NCI-H526 treated with DMSO at 0.1 percent for 48 hours (cell line): ENCODE results near the gene MYL7.
A peak's percentile ranks its signal among the peaks of the same experiment; 100 is the strongest.

Experiments
- DNase-seq: peaks from one replicate; lab custom pipeline; 2025; lab: John Stamatoyannopoulos, UW

Gene MYL7

DNA sequence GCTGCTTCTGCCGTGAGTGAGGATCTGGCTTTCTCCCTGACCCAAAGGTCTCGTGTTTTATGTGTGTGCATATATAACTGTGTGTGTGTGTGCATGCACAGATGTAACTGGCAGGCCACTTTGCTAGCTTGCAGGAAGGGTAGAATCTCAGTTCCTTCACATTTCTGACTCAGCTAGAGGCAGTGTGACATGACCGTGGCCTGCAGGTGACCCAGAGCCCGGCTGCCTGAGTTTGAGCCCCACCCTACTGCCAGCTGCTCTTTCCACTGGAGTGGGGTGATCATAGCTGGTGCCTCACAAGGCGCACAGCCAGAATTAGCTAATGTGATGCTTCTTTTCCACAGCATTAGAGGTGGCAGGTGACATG, 9.3 kb upstream of the MYL7 start:
- DNase-seq, result no peak

DNA sequence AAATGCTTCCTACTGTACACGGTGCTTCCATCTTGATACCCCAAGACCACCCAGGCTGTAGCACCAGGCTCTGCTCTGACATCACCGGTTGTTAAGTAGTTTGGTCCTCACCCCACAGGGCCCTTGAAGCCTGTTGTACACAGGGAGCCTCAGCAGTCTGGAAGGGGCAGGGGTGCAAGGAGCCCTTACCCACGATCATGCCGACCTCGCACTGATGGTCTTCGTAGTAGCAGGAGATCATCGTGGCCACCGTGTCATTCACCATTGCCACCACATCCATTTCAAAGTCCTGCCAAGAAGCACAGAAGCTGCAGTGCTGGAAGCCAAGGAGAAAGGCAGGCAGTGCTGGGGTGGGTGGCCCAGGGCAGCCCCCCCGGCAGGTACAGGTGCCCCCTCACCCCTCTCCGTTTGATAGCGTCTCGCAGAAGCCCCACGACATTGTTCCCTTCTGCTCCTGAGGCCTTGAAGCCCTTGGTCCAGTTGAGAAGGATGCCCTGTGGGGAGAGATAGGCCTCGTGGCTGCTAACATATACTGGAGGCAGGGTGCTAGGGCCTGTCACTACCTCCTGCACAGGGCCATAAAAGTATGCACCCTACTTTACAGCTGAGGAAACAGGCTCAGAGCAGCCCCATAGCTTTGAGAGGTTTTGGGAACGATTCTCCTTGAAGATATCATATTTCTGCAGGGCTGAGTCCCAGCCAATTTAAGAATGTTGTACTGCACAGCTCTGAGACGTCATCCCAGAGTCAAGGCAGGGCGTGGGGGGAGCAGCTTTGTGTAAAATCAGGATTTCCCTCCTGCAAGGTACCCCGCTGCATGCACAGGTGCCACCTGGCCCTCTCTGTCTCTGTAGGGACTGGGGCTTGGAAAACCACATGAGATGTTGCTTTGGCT, 8.7 kb upstream of the MYL7 start:
- no peak for DNase-seq

DNA sequence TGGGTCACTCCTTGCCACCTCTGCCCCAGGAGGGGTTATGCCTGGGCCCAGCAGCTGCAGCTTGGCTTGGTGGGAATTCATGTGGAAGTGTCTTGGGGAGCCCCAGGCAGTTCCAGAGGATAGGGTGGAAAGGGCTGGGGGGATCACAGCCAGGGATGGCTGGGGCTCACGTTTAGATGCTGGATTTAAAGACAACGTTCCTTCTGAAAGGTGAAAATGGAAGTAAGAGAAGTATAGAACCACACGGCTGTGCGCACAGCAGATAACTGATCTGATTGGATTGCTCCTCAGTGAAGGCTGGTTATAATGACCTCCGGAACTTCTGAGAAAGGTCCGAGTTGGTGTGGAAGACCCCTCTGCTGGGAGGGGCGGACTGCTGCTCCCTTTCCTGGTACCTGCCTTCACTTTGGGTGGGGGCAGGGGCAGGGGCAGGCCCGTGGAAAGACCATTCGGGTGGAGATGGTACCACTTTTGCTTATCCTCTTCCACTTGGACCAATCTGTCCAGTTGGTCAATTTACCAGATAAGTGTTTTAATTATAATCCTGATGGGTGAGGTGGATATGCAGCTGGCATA, 7.9 kb upstream of the MYL7 start:
- no peak for DNase-seq

DNA sequence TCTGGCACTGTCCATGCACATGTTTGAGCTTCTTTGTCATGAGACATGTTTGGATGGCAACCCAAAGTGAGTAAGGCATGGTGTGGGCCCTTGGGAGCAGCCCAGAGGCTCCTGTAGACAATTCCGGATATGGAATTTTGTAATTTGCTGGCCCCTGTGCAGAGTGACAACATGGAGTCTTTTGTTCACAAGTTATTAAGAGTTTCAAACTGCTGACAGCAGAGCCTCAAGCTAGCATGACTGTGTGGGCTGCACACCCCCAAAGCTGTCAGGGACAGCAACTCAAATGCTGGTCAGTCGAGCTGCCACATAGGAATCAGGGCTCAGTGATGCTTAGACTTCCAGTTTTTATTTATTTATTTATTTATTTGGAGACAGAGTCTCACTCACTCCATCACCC, 7.0 kb upstream of the MYL7 start:
- DNase-seq, result no peak

DNA sequence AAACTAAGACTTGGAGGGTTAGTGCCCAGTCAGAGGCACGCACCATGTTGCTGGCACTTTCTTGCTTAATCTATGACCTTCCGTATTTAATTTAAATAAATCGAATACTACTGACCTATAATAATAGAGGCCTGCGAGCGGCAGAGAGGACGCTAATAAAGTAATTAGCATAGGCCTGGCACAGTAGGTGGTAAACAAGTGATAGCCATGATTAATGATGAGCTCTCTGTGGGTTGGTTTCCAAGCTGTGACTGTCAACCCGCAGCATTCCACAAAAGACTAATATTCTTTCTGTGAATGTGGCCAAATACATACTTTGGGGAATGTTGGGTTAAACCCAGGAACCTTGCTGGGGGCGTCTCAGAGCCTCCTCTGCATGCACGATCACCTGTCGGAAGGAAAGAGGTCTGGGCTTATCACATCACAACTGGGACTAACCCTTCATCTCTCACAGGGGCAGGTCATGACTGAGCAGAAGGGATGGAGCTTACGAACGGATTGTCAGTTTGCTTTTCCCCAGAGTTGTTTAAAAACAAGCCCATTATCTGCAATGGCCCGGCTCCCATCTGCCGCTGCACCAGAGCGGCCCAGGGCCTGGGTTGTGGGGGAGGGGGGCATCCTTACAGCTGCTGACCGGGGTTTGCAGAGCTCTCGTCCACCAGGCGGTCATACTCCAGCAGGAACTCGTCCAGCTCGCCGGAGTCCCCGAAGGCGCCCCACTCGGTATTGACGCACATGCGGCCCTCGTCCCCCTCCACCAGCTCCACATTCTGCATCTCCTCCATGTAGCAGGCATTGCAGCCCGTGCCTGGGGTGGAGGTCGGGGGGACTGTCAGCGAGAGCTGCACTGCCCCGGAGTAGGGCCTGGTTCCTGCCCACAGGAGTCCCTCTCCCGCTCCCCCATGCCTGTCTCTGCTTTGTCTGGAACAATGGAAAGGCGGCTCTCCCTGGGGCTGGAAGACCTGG, 6.2 kb upstream of the MYL7 start:
- DNase-seq, result no peak

DNA sequence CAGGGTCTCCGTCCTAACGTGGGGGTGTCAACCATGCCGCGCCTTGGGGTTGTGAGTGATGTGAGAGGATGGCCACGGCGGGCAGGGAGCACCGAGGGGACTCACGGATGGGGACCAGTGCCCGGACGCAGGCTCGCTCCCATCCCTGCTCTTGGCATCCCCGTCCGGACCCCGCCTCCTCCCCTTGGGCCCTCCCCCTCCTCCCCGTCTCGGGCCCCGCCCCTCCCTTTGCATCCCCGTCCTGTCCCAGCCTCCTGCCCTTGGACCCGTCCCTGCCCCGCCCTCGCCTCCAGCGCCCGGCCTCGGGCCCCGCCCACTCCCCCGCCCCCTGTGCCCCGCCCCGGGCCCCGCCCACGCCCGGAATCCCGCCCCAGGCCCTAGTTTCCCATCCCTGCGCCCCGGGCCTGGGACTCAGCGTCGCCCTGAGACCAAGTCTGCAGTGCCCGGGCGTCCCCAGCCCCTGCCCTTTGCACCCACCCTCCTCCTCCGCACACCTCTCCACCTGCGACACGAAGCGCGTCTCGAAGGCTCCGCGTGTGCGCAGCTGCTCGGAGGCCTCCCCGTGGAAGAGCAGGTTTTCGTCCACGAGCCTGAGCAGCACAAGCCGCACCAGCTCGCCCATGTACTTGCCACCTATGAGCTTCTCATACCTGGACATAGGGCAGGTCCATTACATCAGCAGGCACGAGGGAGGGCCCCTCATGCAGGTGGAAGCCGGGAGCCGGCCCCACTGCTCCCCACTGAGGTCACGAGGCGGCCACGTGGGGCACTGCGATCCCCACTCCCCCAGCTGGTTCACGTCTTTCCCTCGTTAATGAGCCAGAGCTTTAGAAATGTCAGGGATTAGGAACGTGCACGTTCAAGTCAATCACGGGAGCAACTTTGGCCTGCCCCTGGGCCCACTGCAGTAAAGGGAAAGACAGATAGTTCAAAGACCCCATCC, 5.1 kb upstream of the MYL7 start:
- peak; percentile 26 for DNase-seq

DNA sequence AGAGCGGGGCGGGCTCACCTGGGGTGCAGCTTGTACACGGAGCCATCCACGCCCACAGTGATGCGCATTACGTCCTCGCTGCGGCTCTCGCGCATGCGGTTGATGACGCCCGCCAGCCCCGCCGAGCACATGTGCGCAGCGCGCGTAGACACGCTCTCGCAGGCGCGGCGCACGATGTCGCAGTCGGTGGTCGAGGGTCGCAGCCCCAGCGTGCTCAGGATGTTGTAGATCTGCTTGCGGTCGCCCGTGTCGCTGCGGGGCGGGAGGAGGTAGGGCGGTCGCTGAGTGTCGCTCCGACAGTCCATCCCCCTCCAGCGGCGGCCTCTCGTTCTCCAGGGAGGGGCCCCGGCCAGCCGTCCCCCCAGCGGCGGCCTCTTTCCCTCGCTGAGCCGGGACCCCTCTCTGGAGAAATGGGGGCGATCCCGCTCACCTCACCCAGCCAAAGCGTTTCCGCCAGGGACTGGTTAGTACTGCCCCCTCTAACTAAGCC, 4.4 kb upstream of the MYL7 start:
- no peak for DNase-seq

DNA sequence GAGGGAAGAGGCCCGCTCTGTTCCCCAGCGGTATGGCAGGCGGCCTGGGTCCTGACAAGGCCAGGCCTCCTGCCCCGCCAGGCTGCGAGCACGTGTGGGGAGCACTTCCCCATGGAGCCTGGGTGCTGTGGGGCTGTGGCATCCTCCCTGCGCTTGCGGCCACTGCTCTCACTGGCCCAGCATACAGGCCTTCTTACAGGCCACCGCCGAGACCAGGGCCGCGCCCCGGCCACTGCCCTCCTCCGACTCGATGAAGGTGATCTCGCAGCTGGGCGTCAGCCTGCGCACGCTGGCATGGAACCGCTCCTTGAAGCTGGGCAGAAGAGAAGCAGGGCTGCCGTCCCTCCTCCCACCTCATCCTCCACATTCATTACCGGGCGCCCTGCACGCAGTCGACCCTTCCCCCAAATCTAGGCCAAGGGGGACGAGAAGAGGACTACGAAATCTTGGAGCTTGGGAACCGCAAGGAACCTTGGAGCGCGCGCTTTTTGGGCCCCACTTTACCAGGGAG, 3.9 kb upstream of the MYL7 start:
- DNase-seq, result no peak

DNA sequence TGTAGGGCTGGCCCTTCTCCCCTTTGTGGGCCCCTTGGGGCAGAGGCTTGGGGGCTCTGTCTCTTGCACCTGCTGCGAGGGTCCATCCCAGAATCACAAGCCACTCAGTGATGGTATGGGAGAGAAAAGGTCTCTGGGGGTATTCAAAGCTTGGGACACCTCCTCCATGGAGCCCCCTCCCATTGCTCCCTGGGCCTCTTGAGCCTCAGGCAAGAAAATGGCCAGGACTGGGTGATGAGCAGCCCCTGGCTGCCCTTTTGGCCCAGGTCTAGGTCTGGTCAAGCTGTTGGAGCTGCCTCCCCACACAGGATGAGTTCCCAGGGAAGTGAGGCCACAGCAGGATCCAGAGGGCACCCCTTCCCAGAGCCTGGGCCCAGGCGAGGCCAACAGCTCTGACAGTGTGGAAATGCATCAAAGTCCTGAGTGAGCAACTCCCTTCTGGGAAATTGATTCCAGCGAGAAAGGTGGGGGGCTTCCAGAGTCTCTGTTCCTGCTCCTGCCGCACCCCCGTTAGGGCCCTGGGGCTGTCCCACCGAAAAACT, 3.4 kb upstream of the MYL7 start:
- no peak for DNase-seq

DNA sequence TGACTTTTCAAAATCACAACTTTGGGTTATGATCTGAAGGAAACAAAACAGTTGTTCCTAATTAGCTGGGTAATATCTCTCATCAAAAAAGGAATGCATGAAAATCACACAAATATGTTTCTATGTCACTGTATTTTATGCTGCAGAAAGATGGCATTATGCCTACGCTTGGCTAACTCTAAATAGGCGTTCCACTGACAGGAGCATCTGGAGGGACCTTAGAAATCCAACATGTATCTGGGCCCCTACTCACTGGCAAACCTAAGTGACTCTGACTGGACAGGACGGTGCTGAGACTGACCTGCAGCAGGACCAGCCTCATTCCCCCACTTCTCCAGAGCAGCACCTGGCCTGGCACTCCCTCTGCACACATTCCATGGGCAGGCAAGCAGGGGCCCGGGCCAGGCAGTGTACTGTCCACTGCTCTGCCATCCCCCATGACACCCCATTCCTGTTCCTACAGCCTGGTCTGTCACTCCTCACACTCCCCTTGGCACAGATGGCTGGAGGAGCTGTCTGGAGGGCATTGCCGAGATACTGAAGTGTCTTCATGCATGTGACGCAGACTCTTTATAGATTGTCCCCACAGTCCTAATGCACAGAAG, 2.6 kb upstream of the MYL7 start:
- DNase-seq, result no peak

DNA sequence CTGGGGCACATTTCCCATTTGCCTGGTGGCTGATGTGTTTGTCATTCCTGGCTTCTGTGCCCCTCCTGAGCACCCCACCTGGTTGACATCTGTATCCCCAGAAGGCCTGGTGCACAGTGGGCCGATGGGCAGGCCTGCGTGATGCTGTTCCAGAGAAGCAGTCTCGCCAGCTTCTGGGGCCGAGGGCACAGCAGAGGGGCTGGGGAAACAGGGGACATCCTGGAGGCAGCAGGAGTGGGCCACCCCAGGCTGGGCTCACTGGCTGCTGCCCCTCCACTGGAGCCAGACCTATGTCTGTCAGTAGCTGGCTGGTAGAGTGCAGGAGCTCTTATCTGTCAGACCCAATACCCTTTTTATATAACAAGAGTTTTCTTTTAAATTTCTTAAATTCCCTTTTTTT, 896 bp upstream of the MYL7 start:
- DNase-seq, result no peak

DNA sequence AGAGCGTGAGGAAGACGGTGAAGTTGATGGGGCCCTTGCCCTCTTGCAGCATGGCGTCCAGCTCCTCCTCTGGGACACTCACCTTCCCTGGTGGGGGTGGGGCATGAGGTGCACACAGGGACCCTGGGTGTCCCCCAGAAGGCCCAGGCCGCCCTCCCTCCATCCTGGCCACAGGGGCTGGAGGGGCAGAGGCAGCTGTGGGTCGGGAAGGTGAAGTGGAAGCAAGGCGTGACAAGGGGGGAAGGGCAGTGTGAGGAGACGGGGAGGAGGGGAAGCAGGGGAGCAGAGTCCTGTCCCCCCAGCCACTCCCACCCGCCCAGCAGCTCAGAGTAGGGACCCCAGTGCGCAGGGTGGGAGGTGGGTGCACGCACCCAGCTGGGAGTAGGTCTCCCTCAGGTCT, 791 bp downstream of the MYL7 start:
- DNase-seq, result no peak

DNA sequence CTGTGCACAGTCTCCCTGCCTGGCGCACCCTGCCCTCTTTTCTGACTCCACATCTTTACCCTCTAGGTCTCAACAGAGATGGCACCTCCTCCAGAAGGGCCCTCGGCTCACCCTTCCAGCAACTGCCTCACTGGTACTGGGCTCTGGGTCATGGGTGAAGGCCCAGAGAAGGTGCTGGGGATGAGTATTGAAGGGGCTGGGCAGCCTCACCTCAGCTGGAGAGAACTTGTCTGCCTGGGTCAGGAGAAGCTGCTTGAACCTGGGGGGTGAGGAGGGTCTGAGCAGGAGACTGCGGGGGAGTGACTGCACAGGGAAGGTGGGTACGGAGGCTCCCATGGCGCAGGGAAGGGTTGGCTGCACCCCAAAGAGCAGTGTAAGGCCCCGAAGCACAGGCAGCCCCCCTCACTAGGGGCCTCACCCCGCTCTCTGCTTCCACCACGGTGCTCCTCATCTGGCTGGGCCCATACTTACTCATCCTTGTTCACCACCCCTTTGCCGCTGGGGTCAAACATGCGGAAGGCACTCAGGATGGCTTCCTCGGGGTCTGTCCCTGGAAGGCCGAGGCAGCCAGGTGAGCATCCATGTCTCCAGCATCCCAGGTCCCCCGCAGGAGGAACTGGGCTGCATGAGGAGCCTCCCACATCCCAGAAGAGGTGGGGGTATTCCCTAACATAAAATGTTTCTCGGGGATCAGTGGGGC, 1.7 kb downstream of the MYL7 start:
- DNase-seq, result no peak

DNA sequence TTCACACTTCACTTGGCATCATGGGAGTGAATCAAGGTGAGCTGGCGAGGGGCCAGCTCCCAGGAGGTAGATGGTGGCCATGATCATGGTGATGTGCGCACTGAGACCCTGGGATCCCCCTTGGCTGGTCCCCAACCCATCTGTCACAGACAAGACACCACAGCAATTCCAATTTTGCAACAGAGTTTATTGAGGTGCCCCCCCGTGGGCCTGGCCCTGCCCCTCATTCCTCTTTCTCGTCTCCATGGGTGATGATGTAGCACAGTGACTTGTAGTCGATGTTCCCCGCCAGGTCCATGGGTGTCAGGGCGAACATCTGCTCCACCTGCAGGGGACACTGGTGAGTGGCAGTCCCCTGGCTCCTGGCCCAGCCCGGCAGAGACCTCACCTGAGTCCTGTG, 2.4 kb downstream of the MYL7 start:
- DNase-seq, result no peak

DNA sequence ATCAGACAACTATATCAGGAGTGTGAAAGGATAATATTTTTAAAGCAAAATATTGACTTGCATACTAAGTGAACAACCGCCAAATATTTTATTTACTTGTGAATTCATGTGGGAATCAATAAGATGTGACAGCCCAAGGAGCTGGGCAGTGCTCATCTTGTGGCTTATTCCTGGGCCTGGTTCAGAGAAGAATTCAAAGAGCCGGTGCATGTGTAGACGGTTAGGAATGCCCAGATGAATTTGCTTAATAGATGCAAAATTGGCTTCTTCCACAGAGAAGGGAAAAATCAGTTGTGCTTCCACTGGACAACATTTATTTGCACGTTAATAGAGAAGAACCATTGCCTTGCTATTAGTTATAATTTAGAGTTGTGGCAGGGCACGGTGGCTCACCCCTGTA, 4.4 kb downstream of the MYL7 start:
- DNase-seq, result peak; percentile 82

DNA sequence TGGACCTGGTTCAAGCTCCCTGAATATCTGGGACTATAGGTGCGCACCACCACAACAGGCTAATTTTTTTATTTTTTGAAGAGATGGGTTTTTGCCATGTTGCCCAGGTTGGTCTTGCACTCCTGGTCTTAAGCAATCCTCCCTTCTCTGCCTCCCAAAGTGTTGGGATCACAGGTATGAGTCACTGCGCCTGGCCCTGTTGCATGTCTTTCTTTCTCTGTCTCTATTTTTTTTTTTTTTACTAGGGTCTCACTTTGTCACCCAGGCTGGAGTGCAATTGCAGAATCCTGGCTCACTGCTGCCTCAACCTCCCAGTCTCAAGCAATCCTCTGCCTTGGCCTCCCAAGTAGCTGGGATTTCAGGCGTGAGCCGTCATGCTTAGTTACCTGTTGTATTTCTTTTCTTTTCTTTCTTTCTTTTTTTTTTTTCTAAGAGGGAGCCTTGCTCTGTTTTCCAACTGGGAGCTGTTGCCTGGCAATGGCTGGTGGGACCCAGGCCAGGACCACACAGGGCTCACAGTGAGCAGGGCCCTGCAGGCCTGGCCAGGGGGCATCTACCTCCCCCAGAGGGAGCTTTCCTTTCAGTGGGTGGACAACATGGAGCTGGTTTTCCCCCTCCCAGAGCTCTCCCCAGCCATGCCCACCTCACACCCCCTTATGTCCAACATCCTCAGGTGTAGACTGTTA, 6.0 kb downstream of the MYL7 start:
- DNase-seq, result no peak

DNA sequence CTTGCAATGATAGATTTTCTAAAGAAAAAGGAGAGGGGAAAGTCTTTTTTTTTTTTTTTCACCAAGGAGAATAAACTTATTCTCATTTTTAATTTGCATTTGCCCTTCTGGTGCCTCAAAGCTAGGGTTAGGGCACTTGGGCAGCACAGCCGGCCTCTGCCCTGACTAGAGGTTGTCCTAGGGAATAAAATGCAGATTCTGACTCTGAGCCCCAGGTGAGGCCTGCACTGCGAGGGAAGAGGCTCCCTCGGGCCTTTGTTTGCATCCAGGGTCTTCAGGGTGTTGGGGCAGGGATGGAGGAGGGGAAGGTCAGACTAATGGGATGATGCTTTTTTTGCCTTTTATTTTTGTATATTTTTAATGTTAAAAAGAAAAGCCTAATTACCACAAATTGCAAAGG, 7.8 kb downstream of the MYL7 start:
- no peak for DNase-seq

DNA sequence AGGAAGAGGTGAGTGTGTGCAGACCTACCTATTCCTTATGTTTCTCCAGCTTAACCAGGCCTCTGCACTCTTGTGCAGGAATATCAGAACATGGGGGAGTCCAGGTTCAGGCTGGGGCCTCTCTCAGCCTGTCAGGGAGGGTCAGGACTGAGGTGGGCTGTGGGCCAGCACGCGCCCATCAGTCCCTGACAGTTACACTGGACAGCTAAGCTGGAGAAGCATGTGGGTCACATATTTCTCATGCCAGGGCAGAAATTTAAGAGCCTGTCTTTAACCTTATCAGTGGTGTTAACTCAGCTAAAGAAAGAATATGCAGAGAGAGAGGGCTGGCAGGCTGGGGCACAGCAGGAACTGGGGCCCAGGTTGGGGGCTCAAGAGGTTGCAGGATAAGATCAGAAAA, 9.1 kb downstream of the MYL7 start:
- DNase-seq, result no peak
